DOHH2 (cell line): ENCODE measurements around the gene HOXB8.

Experiments used
- H3F3A ChIP-seq: fragments of 200-600 bp; sonication (generic), shearing (Covaris generic); 2 replicates; pipeline ENCODE4 v1.6.0; 2016; ENCODE audit warnings: antibody characterized with exemption, mild to moderate bottlenecking; ENCODE audit not compliant: control insufficient read depth, insufficient read depth
- H3K27ac ChIP-seq: fragments of 200-600 bp; sonication (generic); 2 replicates; pipeline ENCODE4 v1.5.1; 2014; ENCODE audit warnings: low read depth, mild to moderate bottlenecking, low read length, moderate library complexity
- H3K27me3 ChIP-seq: fragments of 200-600 bp; sonication (generic); 2 replicates; pipeline ENCODE4 v1.6.1; 2014; ENCODE audit warnings: mild to moderate bottlenecking, low read length, mixed read lengths; ENCODE audit not compliant: control insufficient read depth
- H3K36me3 ChIP-seq: fragments of 200-600 bp; sonication (generic); 2 replicates; pipeline ENCODE4 v1.6.1; 2014; ENCODE audit warnings: mild to moderate bottlenecking, low read length, moderate library complexity, mixed read lengths; ENCODE audit not compliant: control insufficient read depth
- H3K4me1 ChIP-seq: fragments of 200-600 bp; sonication (generic); 2 replicates; pipeline ENCODE4 v1.6.1; 2014; ENCODE audit warnings: mild to moderate bottlenecking, low read length, mixed read lengths; ENCODE audit not compliant: control insufficient read depth
- H3K4me2 ChIP-seq: fragments of 200-600 bp; sonication (generic); 2 replicates; pipeline ENCODE4 v1.6.0; 2014; ENCODE audit warnings: mild to moderate bottlenecking, low read length, moderate library complexity
- H3K4me3 ChIP-seq: fragments of 200-600 bp; sonication (generic); 2 replicates; pipeline ENCODE4 v1.5.1; 2014; ENCODE audit warnings: mild to moderate bottlenecking, low read length, mixed read lengths
- H3K79me2 ChIP-seq: fragments of 200-600 bp; sonication (generic); 2 replicates; pipeline ENCODE4 v1.6.1; 2014; ENCODE audit warnings: mild to moderate bottlenecking, low read length, mixed read lengths; ENCODE audit not compliant: control insufficient read depth
- H3K9me2 ChIP-seq: fragments of 200-600 bp; sonication (generic); replicated peaks from 2 replicates; pipeline ENCODE4 v1.6.1; 2014; ENCODE audit warnings: mild to moderate bottlenecking, low read length, mixed read lengths; ENCODE audit not compliant: control insufficient read depth
- H3K9me3 ChIP-seq: fragments of 200-600 bp; sonication (generic); 2 replicates; pipeline ENCODE4 v1.6.1; 2014; ENCODE audit warnings: antibody characterized with exemption, low read length, mixed read lengths; ENCODE audit not compliant: control insufficient read depth, insufficient read depth
- H4K20me1 ChIP-seq: fragments of 200-600 bp; sonication (generic); 2 replicates; pipeline ENCODE4 v1.6.0; 2014; ENCODE audit warnings: low read depth, mild to moderate bottlenecking, antibody characterized with exemption, low read length, moderate library complexity; ENCODE audit not compliant: control insufficient read depth, insufficient read depth
- EZH2phosphoT487 ChIP-seq: fragments of 200-600 bp; sonication (generic); IDR thresholded peaks from 2 replicates; pipeline ENCODE4 v1.6.1; 2017; ENCODE audit warnings: borderline replicate concordance, mild to moderate bottlenecking, antibody characterized with exemption, low read length, moderate library complexity, mixed read lengths
- TF ChIP-seq, protein P1 (sequence below): fragments of 200-600 bp; sonication (generic); IDR thresholded peaks from one replicate; pipeline ENCODE4 v1.5.1; 2014; ENCODE audit warnings: antibody characterized with exemption, mild to moderate bottlenecking, low read depth, low read length; ENCODE audit not compliant: poor library complexity, severe bottlenecking

Gene HOXB8

DNA sequence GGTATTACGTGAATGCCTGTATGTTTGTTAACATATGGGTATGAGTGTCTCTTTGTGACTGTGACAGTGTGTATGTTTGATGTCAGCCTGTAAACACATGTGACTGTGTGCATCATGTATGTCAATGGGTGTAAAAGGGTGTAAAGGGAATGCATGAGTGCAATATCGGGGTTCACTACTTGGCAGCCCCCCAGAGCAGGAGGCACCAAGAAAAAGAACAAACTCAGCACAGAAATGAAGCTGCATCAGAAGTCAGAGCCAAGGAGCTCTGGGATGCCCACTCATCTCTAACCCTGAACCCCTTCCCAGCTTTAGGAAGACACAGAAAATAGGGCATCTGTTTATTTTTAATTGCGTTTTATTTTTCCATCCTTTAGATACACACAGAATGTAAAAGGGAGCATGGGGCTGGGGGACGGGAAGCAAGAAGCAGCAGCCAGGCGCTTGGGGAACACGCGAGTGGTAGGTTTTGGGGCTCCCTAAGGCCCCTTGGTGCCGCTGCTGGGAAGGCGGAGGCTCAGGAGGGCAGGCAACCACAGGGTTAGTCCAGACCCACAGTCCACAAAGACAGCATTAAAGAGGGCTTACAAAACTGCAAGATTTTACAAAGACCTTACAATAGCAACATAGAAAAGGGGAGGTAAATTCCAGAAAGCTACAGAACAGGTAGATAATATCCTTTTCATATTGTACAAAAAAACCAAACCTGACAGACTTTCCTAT lies 8.0 kb downstream of the HOXB8 start:
- peaks cover 24% of the 10 kb centered on the region for H3K27me3 ChIP-seq
- no peaks in the 10 kb centered on the region for H4K20me1 ChIP-seq
- TF ChIP-seq EZH2phosphoT487: no peak
- TF ChIP-seq, protein P1, sequence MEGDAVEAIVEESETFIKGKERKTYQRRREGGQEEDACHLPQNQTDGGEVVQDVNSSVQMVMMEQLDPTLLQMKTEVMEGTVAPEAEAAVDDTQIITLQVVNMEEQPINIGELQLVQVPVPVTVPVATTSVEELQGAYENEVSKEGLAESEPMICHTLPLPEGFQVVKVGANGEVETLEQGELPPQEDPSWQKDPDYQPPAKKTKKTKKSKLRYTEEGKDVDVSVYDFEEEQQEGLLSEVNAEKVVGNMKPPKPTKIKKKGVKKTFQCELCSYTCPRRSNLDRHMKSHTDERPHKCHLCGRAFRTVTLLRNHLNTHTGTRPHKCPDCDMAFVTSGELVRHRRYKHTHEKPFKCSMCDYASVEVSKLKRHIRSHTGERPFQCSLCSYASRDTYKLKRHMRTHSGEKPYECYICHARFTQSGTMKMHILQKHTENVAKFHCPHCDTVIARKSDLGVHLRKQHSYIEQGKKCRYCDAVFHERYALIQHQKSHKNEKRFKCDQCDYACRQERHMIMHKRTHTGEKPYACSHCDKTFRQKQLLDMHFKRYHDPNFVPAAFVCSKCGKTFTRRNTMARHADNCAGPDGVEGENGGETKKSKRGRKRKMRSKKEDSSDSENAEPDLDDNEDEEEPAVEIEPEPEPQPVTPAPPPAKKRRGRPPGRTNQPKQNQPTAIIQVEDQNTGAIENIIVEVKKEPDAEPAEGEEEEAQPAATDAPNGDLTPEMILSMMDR: no peak
- H3F3A ChIP-seq: no peaks in the 10 kb centered on the region
- no peak overlapping the region for H3K27ac ChIP-seq
- no peaks in the 10 kb centered on the region for H3K9me2 ChIP-seq
- no peak overlapping the region for H3K4me2 ChIP-seq
- peaks cover 16% of the 10 kb centered on the region for H3K4me1 ChIP-seq
- no peaks in the 10 kb centered on the region for H3K36me3 ChIP-seq
- H3K79me2 ChIP-seq: no peaks in the 10 kb centered on the region
- no peaks in the 10 kb centered on the region for H3K9me3 ChIP-seq
- no peak overlapping the region for H3K4me3 ChIP-seq

DNA sequence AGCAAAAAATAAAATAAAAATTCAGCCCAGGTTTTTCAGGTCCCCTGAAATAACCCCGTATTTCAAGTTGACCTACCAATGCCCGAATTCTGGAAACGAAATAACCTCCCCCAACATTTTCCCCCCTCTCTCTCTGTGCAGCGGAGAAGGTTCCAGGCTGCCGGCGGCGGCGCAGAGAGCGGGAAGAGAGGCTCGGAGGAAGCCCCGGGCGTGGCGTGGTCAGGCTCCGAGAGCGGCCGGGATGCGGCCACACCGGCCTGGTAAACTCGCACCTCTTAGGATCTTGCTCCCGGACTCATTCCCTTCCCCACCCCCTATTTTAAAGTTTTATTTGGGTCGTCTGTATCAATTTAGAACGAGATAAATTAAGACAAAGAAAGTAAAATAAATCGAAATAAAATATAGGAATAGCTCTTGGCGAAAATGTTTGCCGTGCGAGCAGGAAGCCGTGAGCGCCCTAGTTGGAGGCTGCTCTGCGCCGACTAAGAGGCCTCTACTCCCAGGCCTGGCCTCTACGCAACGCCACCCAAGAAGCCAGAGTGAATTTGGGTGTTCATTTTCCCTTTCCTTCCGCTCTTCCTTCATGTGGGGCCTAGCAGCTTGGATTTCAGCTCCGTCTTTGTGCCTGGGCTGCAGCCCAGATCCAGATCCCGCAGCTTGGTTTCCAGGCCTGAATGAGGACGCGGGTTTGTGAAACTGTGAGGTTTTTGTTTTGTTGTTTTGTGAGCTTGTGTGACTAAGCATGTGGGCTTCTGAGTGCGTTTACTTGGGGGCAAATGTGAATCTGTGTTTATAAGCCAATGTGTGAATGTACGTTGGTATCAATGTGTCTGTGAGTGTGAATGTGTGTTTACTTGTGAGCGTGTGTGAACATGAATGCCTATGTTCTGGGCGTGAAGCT lies 8.9 kb downstream of the HOXB8 start:
- Histone ChIP-seq H3K4me3 (no peak overlapping the region), H3K27me3 (peaks cover 27% of the 10 kb centered on the region), H3K9me3 (no peaks in the 10 kb centered on the region), H3F3A (no peaks in the 10 kb centered on the region), H4K20me1 (no peaks in the 10 kb centered on the region), H3K4me1 (peaks cover 10% of the 10 kb centered on the region), H3K36me3 (no peaks in the 10 kb centered on the region), H3K27ac (no peak overlapping the region), H3K9me2 (no peaks in the 10 kb centered on the region), H3K4me2 (no peak overlapping the region), H3K79me2 (no peaks in the 10 kb centered on the region)
- TF ChIP-seq, protein P1: no peak

DNA sequence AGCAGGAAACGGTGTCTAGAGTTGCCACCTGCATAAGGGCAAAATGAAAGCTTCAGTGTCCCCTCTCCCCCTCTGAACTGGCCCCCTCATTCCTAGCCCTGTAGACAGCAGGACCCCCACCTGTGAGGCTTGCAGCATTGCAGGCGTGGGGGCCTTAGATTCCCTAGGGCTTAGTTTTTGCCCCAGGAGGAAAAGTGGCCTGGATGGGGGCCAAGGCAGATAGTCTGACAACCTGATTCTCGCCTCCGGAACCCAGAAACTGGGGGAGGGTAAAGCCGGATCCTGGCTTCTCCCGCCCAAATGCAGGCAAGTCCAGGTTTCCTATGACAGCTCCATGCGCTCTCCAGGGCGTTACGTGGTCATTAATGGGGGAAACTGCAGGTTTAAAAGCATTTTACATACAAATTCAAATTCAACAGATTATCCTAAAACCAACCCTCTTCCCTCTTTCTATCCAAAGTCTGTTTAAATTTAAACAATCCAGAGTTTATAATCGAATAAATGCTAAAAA lies 9.6 kb downstream of the HOXB8 start:
- H3K9me3 ChIP-seq: no peaks in the 10 kb centered on the region
- H3K79me2 ChIP-seq: no peaks in the 10 kb centered on the region
- peaks cover 10% of the 10 kb centered on the region for H3K4me1 ChIP-seq
- H3K27ac ChIP-seq: no peak overlapping the region
- no peak overlapping the region for H3K4me2 ChIP-seq
- H3K4me3 ChIP-seq: no peak overlapping the region
- H3F3A ChIP-seq: no peaks in the 10 kb centered on the region
- H3K27me3 ChIP-seq: peaks cover 35% of the 10 kb centered on the region
- no peaks in the 10 kb centered on the region for H3K36me3 ChIP-seq
- H3K9me2 ChIP-seq: no peaks in the 10 kb centered on the region
- TF ChIP-seq, protein P1: no peak
- no peak for TF ChIP-seq EZH2phosphoT487
- no peaks in the 10 kb centered on the region for H4K20me1 ChIP-seq
